ENCODE results near the gene E2F6. TPM values are rescaled to one million over a fixed set of nuclear protein-coding genes. Genes with fewer than 3 reads are reported as not detected.

E2F6 gene
- total and polyA plus RNA-seq, 10 of the 15 experiments (the other 5 are each of a cell fraction or from before 2014, with no cell fraction given): 4.2 to 15.5 (median 11.3) TPM

GRCh38 chr2:11498543-11499034, 32.6 kb upstream of the E2F6 start (continued):
- TF ChIP-seq ZNF274 (IDR thresholded peaks at IDR 0.05; ENCODE audit: insufficient read depth, insufficient read length) (no peak), GABPA (IDR thresholded peaks at IDR 0.05; ENCODE audit: low read depth) (0 out of 2 replicates have a peak, but pooled peaks have one; percentile 21), POLR2AphosphoS2 (IDR thresholded peaks at IDR 0.05; ENCODE audit: low read depth, low read length) (no peak), JUND (IDR thresholded peaks at IDR 0.05; ENCODE audit: low read depth, low read length) (peak; percentile 70; the same call in 1 of the 2 replicates), ZBTB40 (IDR thresholded peaks at IDR 0.05; ENCODE audit: borderline replicate concordance) (no peak), TCF7 (IDR thresholded peaks at IDR 0.05; ENCODE audit: borderline replicate concordance) (no peak), RAD21 (IDR thresholded peaks at IDR 0.05; ENCODE audit: insufficient read depth, low read depth, low read length) (no peak), BCL11A (IDR thresholded peaks at IDR 0.05; ENCODE audit: low read depth, low read length) (peak; percentile 94), CBX5 (IDR thresholded peaks at IDR 0.05; ENCODE audit: low read depth) (peak; percentile 55; the same call in 1 of the 2 replicates), ZNF384 (IDR thresholded peaks at IDR 0.05; ENCODE audit: borderline replicate concordance, low read depth, low read length) (no peak), MTA3 (IDR thresholded peaks at IDR 0.05; ENCODE audit: borderline replicate concordance, low read length) (peak; percentile 75; the same call in 1 of the 2 replicates), EED (IDR thresholded peaks at IDR 0.05; ENCODE audit: low read depth) (peak; percentile 91), IKZF2 (IDR thresholded peaks at IDR 0.05) (peak; percentile 44 to 53; a peak in 2 of 4 replicates), IRF5 (IDR thresholded peaks at IDR 0.05; ENCODE audit: borderline replicate concordance) (no peak), BACH1 (IDR thresholded peaks at IDR 0.05; ENCODE audit: borderline replicate concordance) (peak; percentile 52; the same call in 1 of the 2 replicates), BCL3 (IDR thresholded peaks at IDR 0.05; ENCODE audit: borderline replicate concordance, insufficient read depth, low read depth, low read length, poor library complexity, severe bottlenecking) (peak; percentile 72), ASH2L (IDR thresholded peaks at IDR 0.05; ENCODE audit: borderline replicate concordance, low read depth) (no peak), NBN (IDR thresholded peaks at IDR 0.05) (0 out of 2 replicates have a peak, but pooled peaks have one; percentile 45), BHLHE40 (IDR thresholded peaks at IDR 0.05; ENCODE audit: borderline replicate concordance in 1 of 2, low read depth in 2 of 2, low read length in 1 of 2) (peak; percentile 79 to 91; a peak in 3 of 4 replicates), PAX5 (IDR thresholded peaks at IDR 0.05; ENCODE audit: borderline replicate concordance, low read depth, low read length) (peak; percentile 79)
- TF ChIP-seq, protein P1, sequence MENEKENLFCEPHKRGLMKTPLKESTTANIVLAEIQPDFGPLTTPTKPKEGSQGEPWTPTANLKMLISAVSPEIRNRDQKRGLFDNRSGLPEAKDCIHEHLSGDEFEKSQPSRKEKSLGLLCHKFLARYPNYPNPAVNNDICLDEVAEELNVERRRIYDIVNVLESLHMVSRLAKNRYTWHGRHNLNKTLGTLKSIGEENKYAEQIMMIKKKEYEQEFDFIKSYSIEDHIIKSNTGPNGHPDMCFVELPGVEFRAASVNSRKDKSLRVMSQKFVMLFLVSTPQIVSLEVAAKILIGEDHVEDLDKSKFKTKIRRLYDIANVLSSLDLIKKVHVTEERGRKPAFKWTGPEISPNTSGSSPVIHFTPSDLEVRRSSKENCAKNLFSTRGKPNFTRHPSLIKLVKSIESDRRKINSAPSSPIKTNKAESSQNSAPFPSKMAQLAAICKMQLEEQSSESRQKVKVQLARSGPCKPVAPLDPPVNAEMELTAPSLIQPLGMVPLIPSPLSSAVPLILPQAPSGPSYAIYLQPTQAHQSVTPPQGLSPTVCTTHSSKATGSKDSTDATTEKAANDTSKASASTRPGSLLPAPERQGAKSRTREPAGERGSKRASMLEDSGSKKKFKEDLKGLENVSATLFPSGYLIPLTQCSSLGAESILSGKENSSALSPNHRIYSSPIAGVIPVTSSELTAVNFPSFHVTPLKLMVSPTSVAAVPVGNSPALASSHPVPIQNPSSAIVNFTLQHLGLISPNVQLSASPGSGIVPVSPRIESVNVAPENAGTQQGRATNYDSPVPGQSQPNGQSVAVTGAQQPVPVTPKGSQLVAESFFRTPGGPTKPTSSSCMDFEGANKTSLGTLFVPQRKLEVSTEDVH (IDR thresholded peaks at IDR 0.05; ENCODE audit: low read depth, partially characterized antibody): no peak
